Fibroblast of lung (primary cell): ENCODE results near the gene CD36. TPM values are rescaled to one million over a fixed set of nuclear protein-coding genes. Genes with fewer than 3 reads are reported as not detected.
A peak's percentile ranks its signal among the peaks of the same experiment; 100 is the strongest.

Source experiments
- DNase-seq, 2 donors: peaks; one replicate each; pipeline versions ENCODE4 v3.0.0 to v3.0.0-alpha.2; 2010; ENCODE audit warnings: low read depth in 2 of 2
- H2AFZ ChIP-seq: 2 replicates; pipeline ENCODE4 v1.5.1; 2012; ENCODE audit warnings: low read length, control low read depth, inconsistent platforms
- H3K27ac ChIP-seq: 2 replicates; pipeline ENCODE4 v1.5.1; 2011; ENCODE audit warnings: low read length, control low read depth; ENCODE audit not compliant: insufficient read depth
- H3K27me3 ChIP-seq: 2 replicates; pipeline ENCODE4 v1.5.1; 2011; ENCODE audit warnings: mild to moderate bottlenecking, low read length; ENCODE audit not compliant: control insufficient read depth, insufficient read depth
- H3K36me3 ChIP-seq: 2 replicates; pipeline ENCODE4 v1.5.1; 2011; ENCODE audit warnings: low read length; ENCODE audit not compliant: control insufficient read depth, insufficient read depth
- H3K4me1 ChIP-seq: 2 replicates; pipeline ENCODE4 v1.5.1; 2011; ENCODE audit warnings: low read length; ENCODE audit not compliant: control insufficient read depth, insufficient read depth; ENCODE audit errors: extremely low read depth
- H3K4me2 ChIP-seq: 2 replicates; pipeline ENCODE4 v1.5.1; 2011; ENCODE audit warnings: low read length, control low read depth; ENCODE audit not compliant: insufficient read depth; ENCODE audit errors: extremely low read depth
- H3K4me3 ChIP-seq, 4 experiments: fragments of 200-600 bp in 1 of 4; sonication (generic) in 1 of 4; replicated peaks in 1 of 4; 2 replicates each; pipeline ENCODE4 v1.5.1; 2011 to 2016; ENCODE audit warnings: low read length in 4 of 4, low read depth in 3 of 4, mild to moderate bottlenecking in 3 of 4, control low read depth in 2 of 4, inconsistent platforms in 1 of 4, mixed read lengths in 1 of 4; ENCODE audit not compliant: insufficient read depth in 1 of 4; ENCODE audit errors: control extremely low read depth in 1 of 4
- H3K79me2 ChIP-seq: 2 replicates; pipeline ENCODE4 v1.5.1; 2012; ENCODE audit warnings: mild to moderate bottlenecking, low read length, inconsistent platforms; ENCODE audit not compliant: control insufficient read depth, insufficient read depth
- H3K9ac ChIP-seq: 2 replicates; pipeline ENCODE4 v1.5.1; 2011; ENCODE audit warnings: mild to moderate bottlenecking, low read length, control low read depth; ENCODE audit not compliant: insufficient read depth
- H3K9me3 ChIP-seq: 2 replicates; pipeline ENCODE4 v1.5.1; 2012; ENCODE audit warnings: low read depth, low read length; ENCODE audit not compliant: control insufficient read depth, insufficient read depth
- H4K20me1 ChIP-seq: 2 replicates; pipeline ENCODE4 v1.5.1; 2011; ENCODE audit warnings: low read length; ENCODE audit not compliant: control insufficient read depth, insufficient read depth; ENCODE audit errors: extremely low read depth
- CTCF ChIP-seq, 2 donors: IDR thresholded peaks in 1 of 2; conservative IDR thresholded peaks in 1 of 2; 1 replicate in 1 of 2; 2 replicates in 1 of 2; pipeline ENCODE4 v1.5.1; 2011 to 2012; ENCODE audit warnings: low read length in 2 of 2, control low read depth in 1 of 2, inconsistent platforms in 1 of 2, low read depth in 1 of 2, mild to moderate bottlenecking in 1 of 2
- EZH2 ChIP-seq: IDR thresholded peaks from 2 replicates; pipeline ENCODE4 v1.5.1; 2012; ENCODE audit warnings: low read length, control low read depth, mild to moderate bottlenecking; ENCODE audit errors: missing control alignments
- polyA plus RNA-seq, 2 donors: library from polyadenylated mRNA; depleted of rRNA in 1 of 2; stranded (reverse) in 1 of 2; unstranded in 1 of 2; fragments of >200 nt; gene quantifications; 2 replicates each; pipeline ENCODE4 v1.2.1, GENCODE V29; 2011 to 2012; ENCODE audit warnings: missing spikeins in 1 of 2
- total RNA-seq: library from RNA; depleted of rRNA; stranded (reverse); fragments of >200 nt; gene quantifications from 2 replicates; pipeline ENCODE4 v1.2.1, GENCODE V29; 2014

The CD36 gene
- total and polyA plus RNA-seq, 2 donors (not counting 1 experiment from before 2014, with no cell fraction given) = 41.0 to 102 TPM

DNA sequence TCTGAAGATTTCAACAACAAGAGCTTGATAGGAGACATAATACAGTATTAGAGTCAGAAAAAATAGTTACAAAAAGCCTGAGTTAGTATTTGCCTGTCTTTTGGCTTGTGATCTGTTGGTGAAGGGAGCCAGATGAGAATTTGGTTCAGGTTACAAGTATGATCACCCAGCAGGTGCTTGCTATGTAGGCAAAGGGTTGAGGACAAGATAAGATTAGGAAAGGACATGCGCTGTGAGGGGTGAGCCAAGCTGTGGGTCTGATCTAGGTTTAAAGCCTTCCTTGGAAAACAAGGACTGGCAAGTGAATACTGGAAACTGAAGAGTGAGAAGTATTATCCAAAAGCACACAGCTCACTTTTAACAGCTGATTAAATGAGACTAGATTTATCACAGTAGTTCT, 28.7 kb upstream of the CD36 start:
- Histone ChIP-seq H3K79me2 (no peaks in the 10 kb centered on the region), H3K4me1 (peaks cover 7% of the 10 kb centered on the region), H3K27ac (no peak overlapping the region), H3K4me2 (no peak overlapping the region), H3K9ac (no peak overlapping the region), H3K4me3 (no peak overlapping the region), H2AFZ (no peak overlapping the region), H3K36me3 (no peaks in the 10 kb centered on the region), H3K27me3 (no peaks in the 10 kb centered on the region), H3K9me3 (no peaks in the 10 kb centered on the region), H4K20me1 (no peaks in the 10 kb centered on the region)
- TF ChIP-seq EZH2 (no peak), CTCF (conservative IDR thresholded peaks at IDR 0.05 in 1 of 2, IDR thresholded peaks at IDR 0.05 in 1 of 2; ENCODE audit: low read depth in 1 of 2, low read length in 2 of 2) (no peak)
- DNase-seq = no peak

DNA sequence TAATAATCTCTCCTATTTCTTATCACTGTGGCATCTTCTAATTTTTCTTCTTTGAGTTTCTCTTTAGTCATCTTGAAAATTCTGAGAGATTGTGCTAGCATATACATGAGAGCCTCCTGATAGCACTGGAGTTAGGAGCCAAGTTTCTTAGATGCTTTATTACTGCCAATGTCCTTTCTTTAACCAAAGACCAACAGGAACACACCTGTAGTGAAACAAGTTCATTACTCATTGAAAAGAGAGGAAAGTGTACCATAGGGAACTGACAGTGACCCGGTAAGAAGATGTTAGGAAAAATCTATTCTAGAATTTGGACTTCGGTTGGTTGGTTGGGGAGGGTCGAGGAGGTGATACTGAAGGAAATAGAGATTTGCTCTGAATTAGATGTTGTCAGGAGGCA, 27.1 kb upstream of the CD36 start:
- Histone ChIP-seq H3K79me2 (no peaks in the 10 kb centered on the region), H3K4me2 (no peak overlapping the region), H3K9ac (no peak overlapping the region), H3K36me3 (no peaks in the 10 kb centered on the region), H3K4me3 (no peak overlapping the region), H3K9me3 (no peaks in the 10 kb centered on the region), H2AFZ (no peak overlapping the region), H3K27me3 (no peaks in the 10 kb centered on the region), H3K4me1 (peaks cover 7% of the 10 kb centered on the region), H3K27ac (no peak overlapping the region), H4K20me1 (no peaks in the 10 kb centered on the region)
- DNase-seq = no peak
- no peak for TF ChIP-seq EZH2
- no peak for TF ChIP-seq CTCF (conservative IDR thresholded peaks at IDR 0.05 in 1 of 2, IDR thresholded peaks at IDR 0.05 in 1 of 2; ENCODE audit: low read depth in 1 of 2, low read length in 2 of 2)

DNA sequence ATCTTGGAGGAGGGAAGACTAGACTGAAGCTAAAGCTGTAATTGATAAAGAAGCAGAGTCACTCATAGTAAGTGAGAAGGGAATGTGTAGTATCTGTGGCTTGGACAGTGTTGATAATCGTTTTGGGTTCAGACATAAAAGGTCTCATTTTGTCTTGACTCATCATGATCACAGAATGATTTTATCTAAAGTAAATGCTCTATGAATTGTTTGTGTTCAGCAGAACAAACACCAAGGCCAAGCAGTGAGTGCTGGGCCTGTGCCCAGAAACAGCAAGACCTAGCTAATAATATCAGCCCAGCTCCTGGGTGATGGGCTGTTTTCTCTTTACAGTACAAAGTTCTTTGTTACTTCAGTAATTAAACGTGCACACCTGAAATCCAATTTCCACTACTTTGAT, 26.7 kb upstream of the CD36 start:
- H4K20me1 ChIP-seq = no peaks in the 10 kb centered on the region
- no peak overlapping the region for H3K4me2 ChIP-seq
- no peaks in the 10 kb centered on the region for H3K27me3 ChIP-seq
- H3K36me3 ChIP-seq = no peaks in the 10 kb centered on the region
- no peaks in the 10 kb centered on the region for H3K79me2 ChIP-seq
- peaks cover 7% of the 10 kb centered on the region for H3K4me1 ChIP-seq
- DNase-seq = peak; percentile 76 to 83
- H3K27ac ChIP-seq = no peak overlapping the region
- H2AFZ ChIP-seq = no peak overlapping the region
- TF ChIP-seq CTCF (conservative IDR thresholded peaks at IDR 0.05 in 1 of 2, IDR thresholded peaks at IDR 0.05 in 1 of 2; ENCODE audit: low read depth in 1 of 2, low read length in 2 of 2) = no peak
- no peak for TF ChIP-seq EZH2
- H3K9me3 ChIP-seq = no peaks in the 10 kb centered on the region
- H3K9ac ChIP-seq = no peak overlapping the region
- H3K4me3 ChIP-seq = no peak overlapping the region
